ENCODE data around the gene UBASH3B. TPM values are rescaled to one million over a fixed set of nuclear protein-coding genes. Genes with fewer than 3 reads are reported as not detected.

Gene UBASH3B
- total and polyA plus RNA-seq, 2 of the 13 experiments (the other 11 are each of a cell fraction or from before 2014, with no cell fraction given) = 4.4 to 7.6 TPM

DNA sequence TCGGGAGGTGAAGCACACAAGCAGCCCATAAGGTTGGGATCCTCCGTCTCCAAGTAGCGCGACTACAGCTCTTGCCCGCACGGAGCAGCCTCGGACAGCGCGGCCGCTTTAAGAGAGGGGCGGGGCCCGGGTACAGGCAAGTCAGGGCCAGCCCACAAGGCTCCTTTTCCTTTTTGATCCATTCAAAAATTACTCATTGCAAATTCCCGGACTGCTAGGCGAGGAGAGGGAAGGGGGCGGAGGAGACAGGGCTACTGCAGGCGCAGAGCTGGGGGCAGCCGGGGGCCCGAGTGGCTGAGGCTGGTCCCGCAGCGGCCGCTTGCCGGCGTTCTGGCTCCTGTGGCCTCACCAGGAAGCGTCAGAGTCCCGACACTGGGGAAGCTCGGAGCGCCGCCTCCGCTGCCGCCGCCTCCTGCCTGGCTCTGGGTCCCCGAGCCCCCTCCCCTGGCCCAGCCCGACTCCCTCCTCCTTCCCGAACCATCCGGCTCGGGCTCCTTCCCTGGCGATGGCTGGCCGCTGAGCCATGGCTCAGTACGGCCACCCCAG lies at the start of gene UBASH3B (continued):
- TF ChIP-seq, protein P1, sequence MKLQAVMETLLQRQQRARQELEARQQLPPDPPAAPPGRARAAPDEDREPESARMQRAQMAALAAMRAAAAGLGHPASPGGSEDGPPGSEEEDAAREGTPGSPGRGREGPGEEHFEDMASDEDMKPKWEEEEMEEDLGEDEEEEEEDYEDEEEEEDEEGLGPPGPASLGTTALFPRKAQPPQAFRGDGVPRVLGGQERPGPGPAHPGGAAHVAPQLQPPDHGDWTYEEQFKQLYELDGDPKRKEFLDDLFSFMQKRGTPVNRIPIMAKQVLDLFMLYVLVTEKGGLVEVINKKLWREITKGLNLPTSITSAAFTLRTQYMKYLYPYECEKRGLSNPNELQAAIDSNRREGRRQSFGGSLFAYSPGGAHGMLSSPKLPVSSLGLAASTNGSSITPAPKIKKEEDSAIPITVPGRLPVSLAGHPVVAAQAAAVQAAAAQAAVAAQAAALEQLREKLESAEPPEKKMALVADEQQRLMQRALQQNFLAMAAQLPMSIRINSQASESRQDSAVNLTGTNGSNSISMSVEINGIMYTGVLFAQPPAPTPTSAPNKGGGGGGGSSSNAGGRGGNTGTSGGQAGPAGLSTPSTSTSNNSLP (IDR thresholded peaks at IDR 0.05; ENCODE audit: low read depth, low read length) = no peak
- TF ChIP-seq, protein P2, sequence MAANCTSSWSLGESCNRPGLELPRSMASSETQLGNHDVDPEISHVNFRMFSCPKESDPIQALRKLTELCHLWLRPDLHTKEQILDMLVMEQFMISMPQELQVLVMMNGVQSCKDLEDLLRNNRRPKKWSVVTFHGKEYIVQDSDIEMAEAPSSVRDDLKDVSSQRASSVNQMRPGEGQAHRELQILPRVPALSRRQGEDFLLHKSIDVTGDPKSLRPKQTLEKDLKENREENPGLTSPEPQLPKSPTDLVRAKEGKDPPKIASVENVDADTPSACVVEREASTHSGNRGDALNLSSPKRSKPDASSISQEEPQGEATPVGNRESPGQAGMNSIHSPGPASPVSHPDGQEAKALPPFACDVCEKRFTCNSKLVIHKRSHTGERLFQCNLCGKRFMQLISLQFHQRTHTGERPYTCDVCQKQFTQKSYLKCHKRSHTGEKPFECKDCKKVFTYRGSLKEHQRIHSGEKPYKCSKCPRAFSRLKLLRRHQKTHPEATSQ (CRISPR knock-in tag; IDR thresholded peaks at IDR 0.05; ENCODE audit: borderline replicate concordance) = no peak
- TF ChIP-seq ZNF317 (CRISPR knock-in tag; IDR thresholded peaks at IDR 0.05) (no peak; the same call in 1 of the 2 replicates), ZNF616 (CRISPR knock-in tag; IDR thresholded peaks at IDR 0.05; ENCODE audit: low read depth) (no peak), PRPF4 (IDR thresholded peaks at IDR 0.05; ENCODE audit: low read depth, low read length, poor library complexity, severe bottlenecking) (no peak), ZFP62 (CRISPR knock-in tag; IDR thresholded peaks at IDR 0.05) (no peak), PAF1 (CRISPR knock-in tag; IDR thresholded peaks at IDR 0.05) (no peak), ZNF558 (CRISPR knock-in tag; IDR thresholded peaks at IDR 0.05; ENCODE audit: borderline replicate concordance) (no peak), ZNF3 (CRISPR knock-in tag; IDR thresholded peaks at IDR 0.05) (no peak), ZFAT (CRISPR knock-in tag; conservative IDR thresholded peaks at IDR 0.05) (no peak), TOE1 (CRISPR knock-in tag; IDR thresholded peaks at IDR 0.05) (no peak), KLF16 (CRISPR knock-in tag; IDR thresholded peaks at IDR 0.05) (no peak), ZC3H4 (CRISPR knock-in tag; IDR thresholded peaks at IDR 0.05; ENCODE audit: borderline replicate concordance) (no peak), MBD4 (IDR thresholded peaks at IDR 0.05; ENCODE audit: borderline replicate concordance, low read length) (no peak), FOXK1 (CRISPR knock-in tag; IDR thresholded peaks at IDR 0.05; ENCODE audit: borderline replicate concordance, low read depth) (no peak), ZNF766 (CRISPR knock-in tag; IDR thresholded peaks at IDR 0.05; ENCODE audit: borderline replicate concordance) (no peak)
- TF ChIP-seq, protein P3, sequence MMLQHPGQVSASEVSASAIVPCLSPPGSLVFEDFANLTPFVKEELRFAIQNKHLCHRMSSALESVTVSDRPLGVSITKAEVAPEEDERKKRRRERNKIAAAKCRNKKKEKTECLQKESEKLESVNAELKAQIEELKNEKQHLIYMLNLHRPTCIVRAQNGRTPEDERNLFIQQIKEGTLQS (CRISPR knock-in tag; IDR thresholded peaks at IDR 0.05) = no peak
- TF ChIP-seq, protein P4, sequence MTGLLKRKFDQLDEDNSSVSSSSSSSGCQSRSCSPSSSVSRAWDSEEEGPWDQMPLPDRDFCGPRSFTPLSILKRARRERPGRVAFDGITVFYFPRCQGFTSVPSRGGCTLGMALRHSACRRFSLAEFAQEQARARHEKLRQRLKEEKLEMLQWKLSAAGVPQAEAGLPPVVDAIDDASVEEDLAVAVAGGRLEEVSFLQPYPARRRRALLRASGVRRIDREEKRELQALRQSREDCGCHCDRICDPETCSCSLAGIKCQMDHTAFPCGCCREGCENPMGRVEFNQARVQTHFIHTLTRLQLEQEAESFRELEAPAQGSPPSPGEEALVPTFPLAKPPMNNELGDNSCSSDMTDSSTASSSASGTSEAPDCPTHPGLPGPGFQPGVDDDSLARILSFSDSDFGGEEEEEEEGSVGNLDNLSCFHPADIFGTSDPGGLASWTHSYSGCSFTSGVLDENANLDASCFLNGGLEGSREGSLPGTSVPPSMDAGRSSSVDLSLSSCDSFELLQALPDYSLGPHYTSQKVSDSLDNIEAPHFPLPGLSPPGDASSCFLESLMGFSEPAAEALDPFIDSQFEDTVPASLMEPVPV (CRISPR knock-in tag; IDR thresholded peaks at IDR 0.05) = no peak
- TF ChIP-seq, protein P5, sequence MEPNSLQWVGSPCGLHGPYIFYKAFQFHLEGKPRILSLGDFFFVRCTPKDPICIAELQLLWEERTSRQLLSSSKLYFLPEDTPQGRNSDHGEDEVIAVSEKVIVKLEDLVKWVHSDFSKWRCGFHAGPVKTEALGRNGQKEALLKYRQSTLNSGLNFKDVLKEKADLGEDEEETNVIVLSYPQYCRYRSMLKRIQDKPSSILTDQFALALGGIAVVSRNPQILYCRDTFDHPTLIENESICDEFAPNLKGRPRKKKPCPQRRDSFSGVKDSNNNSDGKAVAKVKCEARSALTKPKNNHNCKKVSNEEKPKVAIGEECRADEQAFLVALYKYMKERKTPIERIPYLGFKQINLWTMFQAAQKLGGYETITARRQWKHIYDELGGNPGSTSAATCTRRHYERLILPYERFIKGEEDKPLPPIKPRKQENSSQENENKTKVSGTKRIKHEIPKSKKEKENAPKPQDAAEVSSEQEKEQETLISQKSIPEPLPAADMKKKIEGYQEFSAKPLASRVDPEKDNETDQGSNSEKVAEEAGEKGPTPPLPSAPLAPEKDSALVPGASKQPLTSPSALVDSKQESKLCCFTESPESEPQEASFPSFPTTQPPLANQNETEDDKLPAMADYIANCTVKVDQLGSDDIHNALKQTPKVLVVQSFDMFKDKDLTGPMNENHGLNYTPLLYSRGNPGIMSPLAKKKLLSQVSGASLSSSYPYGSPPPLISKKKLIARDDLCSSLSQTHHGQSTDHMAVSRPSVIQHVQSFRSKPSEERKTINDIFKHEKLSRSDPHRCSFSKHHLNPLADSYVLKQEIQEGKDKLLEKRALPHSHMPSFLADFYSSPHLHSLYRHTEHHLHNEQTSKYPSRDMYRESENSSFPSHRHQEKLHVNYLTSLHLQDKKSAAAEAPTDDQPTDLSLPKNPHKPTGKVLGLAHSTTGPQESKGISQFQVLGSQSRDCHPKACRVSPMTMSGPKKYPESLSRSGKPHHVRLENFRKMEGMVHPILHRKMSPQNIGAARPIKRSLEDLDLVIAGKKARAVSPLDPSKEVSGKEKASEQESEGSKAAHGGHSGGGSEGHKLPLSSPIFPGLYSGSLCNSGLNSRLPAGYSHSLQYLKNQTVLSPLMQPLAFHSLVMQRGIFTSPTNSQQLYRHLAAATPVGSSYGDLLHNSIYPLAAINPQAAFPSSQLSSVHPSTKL (CRISPR knock-in tag; IDR thresholded peaks at IDR 0.05) = 0 out of 2 replicates have a peak, but pooled peaks have one; percentile 6
- TF ChIP-seq, protein P6, sequence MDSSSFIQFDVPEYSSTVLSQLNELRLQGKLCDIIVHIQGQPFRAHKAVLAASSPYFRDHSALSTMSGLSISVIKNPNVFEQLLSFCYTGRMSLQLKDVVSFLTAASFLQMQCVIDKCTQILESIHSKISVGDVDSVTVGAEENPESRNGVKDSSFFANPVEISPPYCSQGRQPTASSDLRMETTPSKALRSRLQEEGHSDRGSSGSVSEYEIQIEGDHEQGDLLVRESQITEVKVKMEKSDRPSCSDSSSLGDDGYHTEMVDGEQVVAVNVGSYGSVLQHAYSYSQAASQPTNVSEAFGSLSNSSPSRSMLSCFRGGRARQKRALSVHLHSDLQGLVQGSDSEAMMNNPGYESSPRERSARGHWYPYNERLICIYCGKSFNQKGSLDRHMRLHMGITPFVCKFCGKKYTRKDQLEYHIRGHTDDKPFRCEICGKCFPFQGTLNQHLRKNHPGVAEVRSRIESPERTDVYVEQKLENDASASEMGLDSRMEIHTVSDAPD (CRISPR knock-in tag; IDR thresholded peaks at IDR 0.05) = no peak

All from HepG2 (cell line).